HCT116 (cell line): ENCODE measurements around the gene CCDC17. TPM values are rescaled to one million over a fixed set of nuclear protein-coding genes. Genes with fewer than 3 reads are reported as not detected.

Source experiments
- ATAC-seq: fragments of 200-7000 bp; cut with Tn5 transposase; 2 replicates; pipeline ENCODE4 v1.9.1; 2020; ENCODE audit warnings: mild to moderate bottlenecking, moderate library complexity
- BruUV-seq: library from RNA; stranded (reverse); fragments of 400-500 nt; replicated peaks from 2 replicates; lab custom pipeline; 2021; lab: Mats Ljungman, UMichigan
- CTCF ChIA-PET: fragments of 300-600 bp; sonication (Branson Sonifier 250); formaldehyde crosslinking; loops from one replicate; lab custom pipeline; 2021; ENCODE audit warnings: antibody characterized with exemption; lab: Charles Lee
- POLR2A ChIA-PET: fragments of 300-600, 350-600 bp; sonication (Branson Sonifier 250); formaldehyde crosslinking; loops from one replicate; lab custom pipeline; 2021; ENCODE audit warnings: antibody characterized with exemption; lab: Charles Lee
- RAD21 ChIA-PET, 2 experiments: fragments of 300-600 bp; sonication (Branson Sonifier 250); formaldehyde crosslinking; loops; one replicate each; lab custom pipeline; 2023; ENCODE audit warnings: low total read pairs in 2 of 2; ENCODE audit not compliant: uncharacterized antibody in 2 of 2, unreplicated experiment in 2 of 2, low non-redundant PET in 1 of 2; lab: Charles Lee
- DNase-seq: peaks from one replicate; pipeline ENCODE4 v3.0.0-alpha.2; 2010; ENCODE audit warnings: low read depth, low spot score
- H2AFZ ChIP-seq: fragments of 200-600 bp; shearing (Covaris generic), sonication (generic); 2 replicates; pipeline ENCODE4 v1.6.1; 2017; ENCODE audit warnings: low read depth, mixed run types, mixed read lengths, antibody characterized with exemption, low read length; ENCODE audit not compliant: poor library complexity, severe bottlenecking
- H3K27ac ChIP-seq: 2 replicates; pipeline ENCODE4 v1.5.1; 2012; ENCODE audit warnings: low read depth, low read length
- H3K27me3 ChIP-seq: fragments of 200-600 bp; sonication (generic); 2 replicates; pipeline ENCODE4 v1.6.1; 2016; ENCODE audit warnings: mixed run types, low read length, mixed read lengths; ENCODE audit not compliant: insufficient read depth
- H3K36me3 ChIP-seq, 2 experiments: fragments of 200-500 bp in 1 of 2; fragments of 200-600 bp in 1 of 2; sonication (Bioruptor generic) in 1 of 2; sonication (generic) in 1 of 2; 2 replicates each; pipeline versions ENCODE4 v1.5.1 to v1.6.1; 2014 to 2016; ENCODE audit warnings: low read length in 2 of 2, inconsistent platforms in 1 of 2, mixed read lengths in 1 of 2, mixed run types in 1 of 2; ENCODE audit not compliant: insufficient read depth in 2 of 2, control insufficient read depth in 1 of 2
- H3K4me1 ChIP-seq, 2 experiments: fragments of 200-600 bp in 1 of 2; sonication (generic) in 1 of 2; 2 replicates each; pipeline versions ENCODE4 v1.5.1 to v1.6.1; 2012 to 2017; ENCODE audit warnings: low read length in 2 of 2, inconsistent platforms in 1 of 2, mild to moderate bottlenecking in 1 of 2, mixed read lengths in 1 of 2, mixed run types in 1 of 2, moderate library complexity in 1 of 2; ENCODE audit not compliant: insufficient read depth in 2 of 2, control insufficient read depth in 1 of 2
- H3K4me2 ChIP-seq: fragments of 200-600 bp; sonication (generic); 2 replicates; pipeline ENCODE4 v1.6.1; 2017; ENCODE audit warnings: mixed run types, low read length, mixed read lengths
- H3K4me3 ChIP-seq, 2 experiments: fragments of 200-600 bp in 1 of 2; sonication (generic) in 1 of 2; replicated peaks in 1 of 2; 2 replicates each; pipeline ENCODE4 v1.5.1; 2011 to 2016; ENCODE audit warnings: low read length in 2 of 2, control low read depth in 1 of 2, low read depth in 1 of 2, mild to moderate bottlenecking in 1 of 2, mixed read lengths in 1 of 2, mixed run types in 1 of 2
- H3K79me2 ChIP-seq: fragments of 200-600 bp; sonication (generic); 2 replicates; pipeline ENCODE4 v1.6.1; 2017; ENCODE audit warnings: mild to moderate bottlenecking, mixed run types, low read length, moderate library complexity, mixed read lengths; ENCODE audit not compliant: insufficient read depth
- H3K9ac ChIP-seq: fragments of 200-600 bp; sonication (generic); 2 replicates; pipeline ENCODE4 v1.6.1; 2016; ENCODE audit warnings: low read length, mixed read lengths
- H3K9me2 ChIP-seq: fragments of 200-600 bp; sonication (generic), shearing (Covaris generic); 2 replicates; pipeline ENCODE4 v1.6.1; 2017; ENCODE audit warnings: mixed run types, mild to moderate bottlenecking, moderate library complexity; ENCODE audit not compliant: insufficient read depth
- H3K9me3 ChIP-seq, 2 experiments: fragments of 200-500 bp in 1 of 2; fragments of 200-600 bp in 1 of 2; sonication (Bioruptor generic) in 1 of 2; sonication (generic) in 1 of 2; 2 replicates each; pipeline ENCODE4 v1.6.1; 2014 to 2017; ENCODE audit warnings: low read length in 2 of 2, mixed read lengths in 2 of 2, inconsistent platforms in 1 of 2, low read depth in 1 of 2, mild to moderate bottlenecking in 1 of 2, mixed run types in 1 of 2, moderate library complexity in 1 of 2; ENCODE audit not compliant: control insufficient read depth in 1 of 2, insufficient read depth in 1 of 2
- H4K20me1 ChIP-seq: fragments of 200-600 bp; sonication (generic), shearing (Covaris generic); 2 replicates; pipeline ENCODE4 v1.6.1; 2017; ENCODE audit warnings: mixed run types, mild to moderate bottlenecking, moderate library complexity; ENCODE audit not compliant: insufficient read depth
- ATF3 ChIP-seq: IDR thresholded peaks from 2 replicates; pipeline ENCODE4 v1.6.1; 2012
- CBX3 ChIP-seq: IDR thresholded peaks from 2 replicates; pipeline ENCODE4 v1.6.1; 2012; ENCODE audit warnings: low read depth
- EGR1 ChIP-seq: IDR thresholded peaks from 2 replicates; pipeline ENCODE4 v1.6.1; 2012; ENCODE audit warnings: low read depth
- EZH2 ChIP-seq: fragments of 200-600 bp; sonication (generic); IDR thresholded peaks from 2 replicates; pipeline ENCODE4 v1.6.1; 2017; ENCODE audit warnings: antibody characterized with exemption, mixed run types
- MAX ChIP-seq: IDR thresholded peaks from 2 replicates; pipeline ENCODE4 v1.6.1; 2012
- POLR2A ChIP-seq: IDR thresholded peaks from 2 replicates; pipeline ENCODE4 v1.7.0; 2011; ENCODE audit warnings: borderline replicate concordance; ENCODE audit not compliant: insufficient read depth, insufficient read length; ENCODE audit errors: extremely low read depth
- RAD21 ChIP-seq: IDR thresholded peaks from 2 replicates; pipeline ENCODE4 v1.6.1; 2012; ENCODE audit warnings: low read depth, mild to moderate bottlenecking
- SIN3A ChIP-seq: IDR thresholded peaks from 2 replicates; pipeline ENCODE4 v1.6.1; 2012; ENCODE audit warnings: low read depth
- SP1 ChIP-seq: IDR thresholded peaks from 2 replicates; pipeline ENCODE4 v1.6.1; 2012; ENCODE audit warnings: low read depth
- TCF7L2 ChIP-seq: IDR thresholded peaks from 2 replicates; pipeline ENCODE4 v1.7.0; 2011; ENCODE audit warnings: borderline replicate concordance, inconsistent platforms; ENCODE audit not compliant: insufficient read depth, insufficient read length; ENCODE audit errors: extremely low read depth
- intact Hi-C: fragments of 100-400 bp; cut with micrococcal nuclease; formaldehyde crosslinking; loops from 2 replicates; pipeline ENCODE4 v1.10.0; 2022
- total RNA-seq: library from RNA; stranded (reverse); gene quantifications from one replicate; pipeline ENCODE4 v1.2.1, GENCODE V29; 2021; ENCODE audit not compliant: unreplicated experiment

CCDC17 gene
- total RNA-seq, 1 experiment from 2014 or later: 2.4 TPM

- no peak overlapping the region for H3K27ac ChIP-seq
- H3K79me2 ChIP-seq: peaks cover 3% of the 10 kb centered on the region; the same call in 1 of the 2 replicates
- no peak overlapping the region for H2AFZ ChIP-seq
- H3K27me3 ChIP-seq: no peaks in the 10 kb centered on the region
- H3K36me3 ChIP-seq: peaks cover 21 to 27% of the 10 kb centered on the region in 2 experiments
- no peak overlapping the region for H3K4me2 ChIP-seq
- TF ChIP-seq RAD21: no peak
- no peak for TF ChIP-seq EZH2
- TF ChIP-seq SIN3A: no peak
- TF ChIP-seq POLR2A: no peak
- TF ChIP-seq ATF3: no peak
- no peak for TF ChIP-seq EGR1
- no peak for TF ChIP-seq MAX
- no peak for TF ChIP-seq CBX3
- TF ChIP-seq TCF7L2: no peak
- no peak for TF ChIP-seq SP1
- TF ChIP-seq, all 23 proteins: peak for 0
- Histone ChIP-seq H3K9me2 (no peaks in the 10 kb centered on the region), H3K4me1 (no peaks in the 10 kb centered on the region), H3K9me3 (no peaks in the 10 kb centered on the region), H4K20me1 (no peaks in the 10 kb centered on the region), H3K4me3 (no peak overlapping the region), H3K9ac (no peak overlapping the region)
- ChIA-PET CTCF (interaction anchor here (0.9 to 4.0 kb wide), 3 partner anchors 13 to 556 kb away, joined by 3 to 28 read pairs (median 4); no protein-coding TSS in a partner anchor), RAD21 (no interaction called here), POLR2A (no interaction called here)
- no peak for DNase-seq
- intact Hi-C loops: loop anchor here (1.0 to 5.0 kb wide), 7 partner anchors 48 to 783 kb away; partner anchors contain the start of genes BEST4, MUTYH and TOE1
- ATAC-seq: no peak
- BruUV-seq: no TSS peak
Measured at GRCh38 chr1:45570631-45571030, 53.2 kb downstream of the CCDC17 start.

Other genes with a start within 250 kb of the CCDC17 start
- gene TESK2, start 132.9 kb downstream of the CCDC17 start, total RNA-seq: 5.0 TPM
- 3.1 TPM for gene CCDC163, start 124.0 kb downstream of the CCDC17 start, total RNA-seq
- gene MMACHC, start 123.8 kb downstream of the CCDC17 start, total RNA-seq: 16.2 TPM
- gene PRDX1, start 102.2 kb downstream of the CCDC17 start, total RNA-seq: 1,171 TPM
- gene AKR1A1, start 73.2 kb downstream of the CCDC17 start, total RNA-seq: 199 TPM
- gene NASP, start 40.0 kb downstream of the CCDC17 start, total RNA-seq: 185 TPM
- 110 TPM for gene GPBP1L1, start 62.5 kb upstream of the CCDC17 start, total RNA-seq
- gene TMEM69, start 64.1 kb upstream of the CCDC17 start, total RNA-seq: 39.3 TPM
- gene IPP, start 126.6 kb upstream of the CCDC17 start, total RNA-seq: 13.8 TPM
- gene MAST2, start 179.6 kb upstream of the CCDC17 start, total RNA-seq: 41.9 TPM